ENCODE results near the gene FYCO1. TPM values are rescaled to one million over a fixed set of nuclear protein-coding genes. Genes with fewer than 3 reads are reported as not detected.
"Not testable (repeated sequence)": the region's sequence is repeated elsewhere in the genome, so short reads cannot be mapped to it uniquely, and the experiment has no call there.

Gene FYCO1
- polyA plus RNA-seq (2011; rRNA removed) (4.4 and 6.4 TPM in 2 replicates), polyA plus RNA-seq (2017; fragmentation: RNase III; extraction: RNeasy Plus Mini Kit Qiagen cat#74134 plus additional on column Dnase treatment) (3.7 to 4.9 TPM (median 4.1 TPM) in 3 replicates), polyA minus RNA-seq (2011; rRNA and poly(A)+ RNA removed) (11.9 and 13.6 TPM in 2 replicates)
- 1.7 and 2.2 TPM in 2 replicates for polyA plus RNA-seq (2012; cell fraction: cytosol; rRNA removed)
- polyA plus RNA-seq (2012; cell fraction: nucleus; rRNA removed) = 3.5 and 4.2 TPM in 2 replicates

- H3K4me1 ChIP-seq = peaks cover 8% of the 10 kb centered on the region; the same call in 2 of the 3 replicates
- ChIA-PET POLR2A (no interaction called here), CTCF (no interaction called here)
- WGBS (ENCODE audit: missing lambda C conversion rate) = 8% methylated on average over 35 of the region's 67 CpGs
- peak; percentile 99 to 100 for ATAC-seq
- peak within 1 kb of the TSS; percentile 73 to 96 for H3K27ac ChIP-seq
- peak; percentile 84 to 85 for DNase-seq (ENCODE audit: low read depth in 1 of 2, low spot score in 1 of 2)
- TF ChIP-seq HOXA7 (CRISPR knock-in tag; IDR thresholded peaks at IDR 0.05) = no peak
- peak; percentile 44; the same call in 1 of the 2 replicates for TF ChIP-seq PHF8 (IDR thresholded peaks at IDR 0.05; ENCODE audit: borderline replicate concordance, low read depth)
- TF ChIP-seq JUN (IDR thresholded peaks at IDR 0.05) = peak in 1 of 2 experiments; percentile 26; a peak in 1 of 5 replicates
- no peak for TF ChIP-seq CBX8 (IDR thresholded peaks at IDR 0.05)
- peak; percentile 66; the same call in 1 of the 2 replicates for TF ChIP-seq E2F6 (IDR thresholded peaks at IDR 0.05; ENCODE audit: borderline replicate concordance, low read depth)
- TF ChIP-seq HES2 (IDR thresholded peaks at IDR 0.05) = no peak
- TF ChIP-seq POLR2A (IDR thresholded peaks at IDR 0.05; ENCODE audit: low read length) = peak; percentile 42
- TF ChIP-seq CHD2 (IDR thresholded peaks at IDR 0.05; ENCODE audit: low read length, partially characterized antibody) = no peak
- TF ChIP-seq MAX (IDR thresholded peaks at IDR 0.05) = peak; percentile 64; the same call in 1 of the 2 replicates
- no peak for TF ChIP-seq MAZ (IDR thresholded peaks at IDR 0.05; ENCODE audit: borderline replicate concordance, low read depth, low read length)
- no peak for FAIRE-seq
- peak within 1 kb of the TSS; percentile 78 for H3K4me3 ChIP-seq
- peak within 1 kb of the TSS; percentile 72 for H3K4me2 ChIP-seq
- H3K9me3 ChIP-seq = no peaks in the 10 kb centered on the region
Observed at GRCh38 chr3:45995236-45996192, at the start of gene FYCO1. TSS of gene FYCO1 (minus strand) at chr3:45995824. CDS start at chr3:45984910, 10,914 bp downstream.

- no peak for TF ChIP-seq RFX5 (IDR thresholded peaks at IDR 0.05)
- no peak for TF ChIP-seq POLR2AphosphoS2 (conservative IDR thresholded peaks at IDR 0.05; ENCODE audit: low read length)
- TF ChIP-seq HEYL (CRISPR knock-in tag; IDR thresholded peaks at IDR 0.05) = no peak
- TF ChIP-seq EHF (CRISPR knock-in tag; IDR thresholded peaks at IDR 0.05) = no peak
- TF ChIP-seq USF2 (IDR thresholded peaks at IDR 0.05) = no peak
- no peak for TF ChIP-seq CTCF (IDR thresholded peaks at IDR 0.05)
- TF ChIP-seq ESRRA (IDR thresholded peaks at IDR 0.05; ENCODE audit: borderline replicate concordance, low read length) = no peak
- no peak for TF ChIP-seq GATA3 (IDR thresholded peaks at IDR 0.05; ENCODE audit: borderline replicate concordance)
- TF ChIP-seq KDM1A (IDR thresholded peaks at IDR 0.05; ENCODE audit: low read depth) = no peak
- no peak for TF ChIP-seq ZSCAN20 (CRISPR knock-in tag; IDR thresholded peaks at IDR 0.05)
- TF ChIP-seq HOXA7 (CRISPR knock-in tag; IDR thresholded peaks at IDR 0.05) = no peak
- no peak for TF ChIP-seq TFCP2L1 (CRISPR knock-in tag; IDR thresholded peaks at IDR 0.05)
- FAIRE-seq (no peak), ATAC-seq (no peak), DNase-seq (ENCODE audit: low read depth in 1 of 2, low spot score in 1 of 2) (no peak)
- Histone ChIP-seq H3K9me3 (no peaks in the 10 kb centered on the region), H3K4me3 (no peak overlapping the region), H3K4me1 (no peaks in the 10 kb centered on the region), H3K4me2 (no peak overlapping the region), H3K27ac (no peak overlapping the region)
- ChIA-PET CTCF (interaction anchor here (0.6 kb wide), 1 partner anchor 14 kb away, joined by 3 read pairs; no protein-coding TSS in a partner anchor), POLR2A (no interaction called here)
- WGBS (ENCODE audit: missing lambda C conversion rate) = 81% methylated on average over 1 of the region's 1 CpG
Observed at GRCh38 chr3:46038916-46039315, 43.3 kb upstream of the FYCO1 start.

- DNase-seq (ENCODE audit: low read depth in 1 of 2, low spot score in 1 of 2); FAIRE-seq; H3K4me3 ChIP-seq; ATAC-seq; H3K4me1 ChIP-seq; H3K9me3 ChIP-seq; POLR2A ChIA-PET; H3K27ac ChIP-seq; H3K4me2 ChIP-seq; CTCF ChIA-PET: not testable (repeated sequence)
- 5% methylated on average over 3 of the region's 3 CpGs for WGBS (ENCODE audit: missing lambda C conversion rate)
Observed at GRCh38 chr3:46038071-46038470, 42.4 kb upstream of the FYCO1 start.

Measured in A549 (cell line).